ENCODE measurements around the gene HOXA5.
A peak's percentile ranks its signal among the peaks of the same experiment; 100 is the strongest.

HOXA5 gene

DNA sequence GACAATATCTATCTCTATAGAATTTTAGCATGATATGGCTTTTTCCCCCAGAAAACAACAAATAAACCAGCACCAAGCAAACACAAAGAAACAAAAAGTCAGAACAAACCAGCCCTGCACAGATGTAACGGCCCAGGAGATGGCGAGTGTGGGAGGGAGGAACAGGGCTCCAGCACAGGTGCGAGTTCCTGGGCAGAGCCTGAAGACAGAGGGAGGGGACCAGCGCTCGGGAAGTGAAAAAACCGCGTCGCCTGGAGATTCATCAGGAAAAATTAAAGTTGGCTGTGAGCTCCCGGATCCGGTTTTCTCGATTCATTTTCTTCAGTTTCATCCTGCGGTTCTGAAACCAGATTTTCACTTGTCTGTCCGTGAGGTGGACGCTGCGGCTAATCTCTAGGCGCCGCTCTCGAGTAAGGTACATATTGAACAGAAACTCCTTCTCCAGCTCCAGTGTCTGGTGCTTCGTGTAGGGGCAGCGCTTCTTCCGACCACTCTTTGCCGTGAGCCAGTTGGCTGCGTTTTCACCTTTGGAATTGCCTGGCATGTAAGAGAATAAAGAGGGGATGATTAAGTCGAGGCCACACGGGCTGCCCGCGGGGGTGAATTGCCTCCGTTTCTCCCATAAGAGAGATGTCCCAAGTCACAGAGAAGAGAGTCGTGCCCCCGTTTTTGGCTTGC is 28.3 kb upstream of the HOXA5 start:
- no peak for DNase-seq (ENCODE audit: low read depth, low spot score)

GRCh38 chr7:27171325-27171636 is 27.8 kb upstream of the HOXA5 start:
- no peak for DNase-seq (ENCODE audit: low read depth, low spot score)

- no peak for DNase-seq (ENCODE audit: low read depth, low spot score)
Observed at GRCh38 chr7:27170426-27171324, 27.2 kb upstream of the HOXA5 start.

- no peak for DNase-seq (ENCODE audit: low read depth, low spot score)
Observed at GRCh38 chr7:27169658-27170425, 26.4 kb upstream of the HOXA5 start.

DNA sequence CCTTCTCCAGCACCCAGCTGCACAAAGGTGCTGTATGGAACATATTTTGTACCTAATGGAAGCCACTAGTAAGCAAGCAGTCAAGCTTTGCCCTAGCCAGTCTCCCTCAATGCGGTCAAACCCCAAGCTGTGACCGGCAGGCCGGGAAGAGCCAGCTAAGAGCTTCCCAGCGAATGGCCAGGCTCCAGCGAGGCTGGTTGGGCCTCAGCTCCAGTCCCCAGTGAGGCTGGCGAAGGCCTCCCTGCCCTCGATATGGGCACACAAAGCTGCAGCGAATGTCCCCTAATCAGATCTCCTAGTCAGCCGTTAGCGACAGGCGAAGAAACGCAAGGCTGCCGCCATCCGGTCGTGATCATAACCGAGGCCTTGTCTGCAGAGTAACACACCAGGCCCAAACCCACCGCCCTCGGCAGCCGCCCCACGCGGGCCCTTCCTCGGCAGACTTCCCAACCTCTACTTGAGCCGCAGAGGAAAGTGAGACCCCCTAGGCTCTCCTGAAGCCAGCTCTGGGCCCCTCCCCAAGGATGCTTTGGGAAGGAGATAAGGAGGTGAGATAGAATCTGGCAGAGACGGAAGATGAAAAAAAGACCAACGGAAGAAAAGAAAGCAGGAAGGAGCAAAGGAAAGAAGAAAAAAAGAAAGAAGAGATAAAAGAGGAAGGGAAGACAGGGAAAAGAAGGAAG is 24.9 kb upstream of the HOXA5 start:
- DNase-seq (ENCODE audit: low read depth, low spot score): no peak

GRCh38 chr7:27167916-27168264 is 24.4 kb upstream of the HOXA5 start:
- DNase-seq (ENCODE audit: low read depth, low spot score): no peak

GRCh38 chr7:27166531-27167505 is 23.3 kb upstream of the HOXA5 start:
- DNase-seq (ENCODE audit: low read depth, low spot score): no peak

GRCh38 chr7:27165996-27166530 is 22.6 kb upstream of the HOXA5 start:
- DNase-seq (ENCODE audit: low read depth, low spot score): no peak

- DNase-seq (ENCODE audit: low read depth, low spot score): no peak
Observed at GRCh38 chr7:27165089-27165995, 21.9 kb upstream of the HOXA5 start, which contains the start of gene HOXA9. TSS of gene HOXA9 (minus strand) at chr7:27165537. CDS start at chr7:27165457, 80 bp downstream.

DNA sequence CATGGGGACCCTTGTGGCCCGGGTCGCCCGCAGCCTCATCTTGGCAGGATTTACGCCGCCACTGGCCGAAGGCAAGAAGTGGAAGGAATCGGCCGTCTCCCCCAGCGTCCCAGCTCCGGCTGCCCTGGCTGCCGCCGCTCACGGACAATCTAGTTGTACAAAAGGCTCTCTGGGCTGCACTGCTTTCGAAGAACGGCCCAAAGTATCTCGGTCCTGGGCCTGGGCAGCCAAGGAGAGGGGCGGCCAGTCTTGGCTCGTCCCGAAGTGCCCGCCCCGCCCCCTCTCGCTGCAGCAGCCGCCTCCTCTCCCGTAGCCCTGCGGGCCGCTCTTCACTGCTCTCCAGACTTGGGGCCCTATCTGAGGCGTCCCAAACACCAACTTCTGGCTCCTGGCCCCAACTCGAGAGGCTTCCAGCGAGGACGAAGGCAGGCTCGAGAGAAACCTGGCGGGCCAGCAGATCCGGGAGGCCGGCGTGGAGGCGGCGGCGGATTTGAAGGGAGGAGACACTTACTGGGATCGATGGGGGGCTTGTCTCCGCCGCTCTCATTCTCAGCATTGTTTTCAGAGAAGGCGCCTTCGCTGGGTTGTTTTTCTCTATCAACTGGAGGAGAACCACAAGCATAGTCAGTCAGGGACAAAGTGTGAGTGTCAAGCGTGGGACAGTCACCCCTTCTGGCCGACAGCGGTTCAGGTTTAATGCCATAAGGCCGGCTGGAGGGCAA is 21.0 kb upstream of the HOXA5 start:
- no peak for DNase-seq (ENCODE audit: low read depth, low spot score)

DNA sequence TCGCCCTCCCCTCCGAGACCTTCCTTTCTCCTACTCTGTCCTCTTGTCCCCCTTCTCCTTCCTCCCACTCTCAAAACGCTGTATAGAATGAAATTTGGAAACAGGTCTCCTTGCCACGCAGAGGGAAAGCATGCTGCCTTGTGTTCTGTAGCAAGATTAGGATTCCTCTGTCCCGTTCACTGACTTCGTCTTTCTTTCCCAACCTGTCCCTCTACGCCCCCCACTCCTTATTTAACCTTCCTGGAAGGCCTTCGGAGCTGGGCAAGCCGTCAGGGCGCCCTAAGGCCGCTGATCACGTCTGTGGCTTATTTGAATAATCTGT is 20.5 kb upstream of the HOXA5 start:
- no peak for DNase-seq (ENCODE audit: low read depth, low spot score)

GRCh38 chr7:27163288-27164044 is 20.0 kb upstream of the HOXA5 start:
- no peak for DNase-seq (ENCODE audit: low read depth, low spot score)

GRCh38 chr7:27162561-27163287 is 19.2 kb upstream of the HOXA5 start:
- no peak for DNase-seq (ENCODE audit: low read depth, low spot score)

DNA sequence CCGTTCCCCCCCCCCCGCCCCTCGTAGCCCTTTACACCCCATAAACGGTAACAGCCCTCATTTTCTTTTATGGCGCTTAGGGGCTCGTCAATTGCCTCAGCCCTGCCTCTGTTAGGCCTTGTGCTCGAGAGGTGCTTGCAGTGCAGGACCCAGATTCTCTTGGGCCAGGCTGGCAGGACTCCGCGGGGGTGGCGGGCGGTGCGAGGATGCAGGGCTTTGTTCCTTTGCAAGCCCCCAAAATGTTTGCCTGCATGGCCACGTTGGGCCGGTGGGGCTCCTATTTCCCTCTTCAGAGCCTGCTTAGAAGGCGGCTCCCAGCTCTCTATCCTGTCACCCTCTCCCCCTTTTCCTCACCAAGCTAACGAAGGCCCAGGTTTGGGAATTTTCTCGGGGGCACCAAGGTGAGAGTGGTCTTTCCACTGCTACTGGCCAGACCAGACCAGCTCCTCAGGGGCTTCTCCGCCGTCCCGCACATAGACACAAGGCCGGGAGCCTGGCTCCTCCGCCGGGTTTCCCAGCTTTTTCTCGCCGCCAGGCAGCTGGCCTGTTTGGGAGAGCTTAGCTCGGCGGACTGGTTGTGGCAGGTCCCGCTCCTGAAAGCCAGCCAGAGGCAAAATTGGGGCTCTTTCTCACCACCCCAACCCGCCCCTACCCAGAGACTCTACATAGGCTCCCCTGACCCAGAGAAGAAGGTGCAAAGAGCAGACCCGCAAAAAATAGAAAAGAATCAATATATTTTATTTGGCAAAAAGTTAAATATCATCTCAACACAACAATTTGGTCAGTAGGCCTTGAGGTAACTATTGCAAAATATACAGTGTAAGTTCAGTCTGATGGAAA is 18.5 kb upstream of the HOXA5 start:
- DNase-seq (ENCODE audit: low read depth, low spot score): no peak

DNA sequence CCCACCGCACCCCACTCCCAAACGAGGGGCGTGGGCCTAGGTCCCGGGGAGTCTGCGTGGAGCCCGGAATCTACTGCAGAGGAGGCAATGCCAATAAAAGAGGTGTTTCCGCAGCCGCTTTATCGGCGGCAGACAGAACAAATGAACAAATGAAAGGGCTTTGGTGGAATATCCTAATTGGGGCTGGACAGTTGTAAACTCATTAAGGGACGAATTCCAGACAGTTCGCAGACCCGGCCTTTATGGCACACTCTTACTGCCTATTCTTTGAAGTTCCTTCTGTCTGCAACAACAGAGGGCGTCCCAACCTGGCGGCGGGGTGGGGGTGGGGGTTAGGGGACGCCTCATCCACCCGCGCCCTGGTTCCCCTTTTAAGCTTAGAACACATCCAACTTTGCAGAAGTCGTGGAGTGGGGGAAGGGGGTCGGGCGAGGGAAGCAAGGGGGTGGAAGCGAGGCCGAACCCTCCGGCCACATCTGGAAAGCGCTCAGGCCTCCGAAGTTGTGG is 17.8 kb upstream of the HOXA5 start:
- no peak for DNase-seq (ENCODE audit: low read depth, low spot score)

- peak; percentile 57 for DNase-seq (ENCODE audit: low read depth, low spot score)
Observed at GRCh38 chr7:27160546-27161213, 17.2 kb upstream of the HOXA5 start.

All from smooth muscle cell of the brain vasculature (primary cell).